Suprapubic skin (tissue), 4 donors: Measurements from ENCODE around the gene CRYBB2. TPM values are rescaled to one million over a fixed set of nuclear protein-coding genes. Genes with fewer than 3 reads are reported as not detected.

ENCODE experiments used
- DNase-seq, 2 donors: peaks; one replicate each; pipeline ENCODE4 v3.0.0-alpha.2; 2019; ENCODE audit warnings: low spot score in 2 of 2
- H3K27ac ChIP-seq: fragments of 200-600 bp; sonication (generic); one replicate; pipeline ENCODE4 v1.5.1; 2019
- H3K27me3 ChIP-seq: fragments of 200-600 bp; sonication (generic); one replicate; pipeline ENCODE4 v1.5.1; 2019
- H3K36me3 ChIP-seq: fragments of 200-600 bp; sonication (generic); one replicate; pipeline ENCODE4 v1.5.1; 2019
- H3K4me1 ChIP-seq: fragments of 200-600 bp; sonication (generic); one replicate; pipeline ENCODE4 v1.5.1; 2019
- H3K4me3 ChIP-seq: fragments of 200-600 bp; sonication (generic); one replicate; pipeline ENCODE4 v1.5.1; 2019; ENCODE audit warnings: mild to moderate bottlenecking
- H3K9me3 ChIP-seq: fragments of 200-600 bp; sonication (generic); one replicate; pipeline ENCODE4 v1.5.1; 2019
- EP300 ChIP-seq: sonication (generic); formaldehyde crosslinking; IDR thresholded peaks from one replicate; pipeline ENCODE4 v1.6.1; 2017; ENCODE audit warnings: antibody characterized with exemption
- POLR2A ChIP-seq, 2 donors: fragments of 450-650 bp; IDR thresholded peaks; one replicate each; pipeline ENCODE4 v1.6.1; 2017; ENCODE audit warnings: antibody characterized with exemption in 2 of 2, mild to moderate bottlenecking in 2 of 2, moderate library complexity in 2 of 2
- POLR2AphosphoS5 ChIP-seq, 3 donors: sonication (generic); formaldehyde crosslinking; IDR thresholded peaks; one replicate each; pipeline ENCODE4 v1.6.1; 2017; ENCODE audit warnings: antibody characterized with exemption in 3 of 3
- WGBS: methylation state at CpG from one replicate; pipeline ENCODE4 v1.1.5; 2018; 5-methylcytosine and 5-hydroxymethylcytosine counted together
- total RNA-seq, 4 donors: library from RNA; depleted of rRNA; stranded (reverse); fragments of >200 nt; gene quantifications; one replicate each; pipeline ENCODE4 v1.1.0, GENCODE V29; 2016
- TF ChIP-seq, protein P1 (sequence below), 2 donors: fragments of 200-600 bp in 1 of 2; fragments of 450-650 bp in 1 of 2; sonication (generic) in 1 of 2; IDR thresholded peaks; one replicate each; pipeline ENCODE4 v1.5.1; 2016 to 2019; ENCODE audit warnings: antibody characterized with exemption in 2 of 2, mild to moderate bottlenecking in 1 of 2, moderate library complexity in 1 of 2

Gene CRYBB2
- total RNA-seq, 4 donors from 2014 or later = 2.0 TPM; not detected in 3

DNA sequence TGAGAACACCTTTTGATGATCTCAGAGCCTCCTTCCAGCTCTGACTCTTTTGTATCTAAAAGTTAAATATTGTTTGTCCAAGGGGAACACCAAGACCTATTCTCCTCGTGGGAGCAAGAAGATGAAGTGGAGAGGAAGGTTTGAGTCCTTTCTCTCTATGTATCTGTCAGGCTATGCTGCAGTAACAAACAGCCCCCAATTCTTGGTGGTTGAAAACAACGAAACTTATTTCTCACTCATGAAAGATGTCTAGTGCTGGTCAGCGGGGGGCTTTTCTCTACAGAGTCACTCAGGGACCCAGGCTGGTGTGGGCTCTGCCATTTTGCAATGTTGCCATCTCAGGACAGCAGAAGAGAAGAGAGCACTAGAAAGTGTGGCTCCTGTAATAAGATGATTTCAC lies 6.2 kb upstream of the CRYBB2 start:
- Histone ChIP-seq H3K27me3 (no peaks in the 10 kb centered on the region), H3K4me3 (no peak overlapping the region), H3K36me3 (no peaks in the 10 kb centered on the region), H3K4me1 (no peaks in the 10 kb centered on the region), H3K9me3 (no peaks in the 10 kb centered on the region), H3K27ac (no peak overlapping the region)
- WGBS = 86% methylated on average over 3 of the region's 3 CpGs
- TF ChIP-seq, protein P1, sequence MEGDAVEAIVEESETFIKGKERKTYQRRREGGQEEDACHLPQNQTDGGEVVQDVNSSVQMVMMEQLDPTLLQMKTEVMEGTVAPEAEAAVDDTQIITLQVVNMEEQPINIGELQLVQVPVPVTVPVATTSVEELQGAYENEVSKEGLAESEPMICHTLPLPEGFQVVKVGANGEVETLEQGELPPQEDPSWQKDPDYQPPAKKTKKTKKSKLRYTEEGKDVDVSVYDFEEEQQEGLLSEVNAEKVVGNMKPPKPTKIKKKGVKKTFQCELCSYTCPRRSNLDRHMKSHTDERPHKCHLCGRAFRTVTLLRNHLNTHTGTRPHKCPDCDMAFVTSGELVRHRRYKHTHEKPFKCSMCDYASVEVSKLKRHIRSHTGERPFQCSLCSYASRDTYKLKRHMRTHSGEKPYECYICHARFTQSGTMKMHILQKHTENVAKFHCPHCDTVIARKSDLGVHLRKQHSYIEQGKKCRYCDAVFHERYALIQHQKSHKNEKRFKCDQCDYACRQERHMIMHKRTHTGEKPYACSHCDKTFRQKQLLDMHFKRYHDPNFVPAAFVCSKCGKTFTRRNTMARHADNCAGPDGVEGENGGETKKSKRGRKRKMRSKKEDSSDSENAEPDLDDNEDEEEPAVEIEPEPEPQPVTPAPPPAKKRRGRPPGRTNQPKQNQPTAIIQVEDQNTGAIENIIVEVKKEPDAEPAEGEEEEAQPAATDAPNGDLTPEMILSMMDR (IDR thresholded peaks at IDR 0.05) = no peak
- TF ChIP-seq POLR2A (IDR thresholded peaks at IDR 0.05) (no peak), EP300 (no peak), POLR2AphosphoS5 (IDR thresholded peaks at IDR 0.05) (no peak)
- DNase-seq = no peak

DNA sequence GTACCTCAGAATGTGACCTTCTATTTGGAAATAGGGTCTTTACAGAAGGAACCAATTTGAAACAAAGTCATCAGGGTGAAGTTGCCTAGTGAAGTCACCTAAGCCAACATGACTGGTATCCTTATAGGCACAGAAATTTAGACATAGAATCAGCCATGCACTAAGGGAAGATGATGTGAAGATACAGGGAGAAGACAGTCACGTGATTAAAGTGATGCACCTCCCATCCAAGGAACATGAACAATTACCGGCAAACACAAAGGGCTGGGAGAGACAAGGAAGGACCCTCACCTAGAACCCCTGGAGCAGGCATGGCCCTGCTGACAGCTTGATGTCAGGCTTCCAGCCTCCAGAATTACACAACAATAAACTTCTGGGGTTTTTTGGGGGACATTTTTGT lies 3.2 kb upstream of the CRYBB2 start:
- H3K4me3 ChIP-seq = no peak overlapping the region
- TF ChIP-seq, protein P1 (IDR thresholded peaks at IDR 0.05) = no peak
- no peak for TF ChIP-seq EP300
- TF ChIP-seq POLR2AphosphoS5 (IDR thresholded peaks at IDR 0.05) = no peak
- TF ChIP-seq POLR2A (IDR thresholded peaks at IDR 0.05) = no peak
- no peaks in the 10 kb centered on the region for H3K4me1 ChIP-seq
- DNase-seq = no peak
- H3K9me3 ChIP-seq = no peaks in the 10 kb centered on the region
- H3K36me3 ChIP-seq = no peaks in the 10 kb centered on the region
- H3K27ac ChIP-seq = no peak overlapping the region
- peaks cover 7% of the 10 kb centered on the region for H3K27me3 ChIP-seq
- 78% methylated on average over 2 of the region's 2 CpGs for WGBS

DNA sequence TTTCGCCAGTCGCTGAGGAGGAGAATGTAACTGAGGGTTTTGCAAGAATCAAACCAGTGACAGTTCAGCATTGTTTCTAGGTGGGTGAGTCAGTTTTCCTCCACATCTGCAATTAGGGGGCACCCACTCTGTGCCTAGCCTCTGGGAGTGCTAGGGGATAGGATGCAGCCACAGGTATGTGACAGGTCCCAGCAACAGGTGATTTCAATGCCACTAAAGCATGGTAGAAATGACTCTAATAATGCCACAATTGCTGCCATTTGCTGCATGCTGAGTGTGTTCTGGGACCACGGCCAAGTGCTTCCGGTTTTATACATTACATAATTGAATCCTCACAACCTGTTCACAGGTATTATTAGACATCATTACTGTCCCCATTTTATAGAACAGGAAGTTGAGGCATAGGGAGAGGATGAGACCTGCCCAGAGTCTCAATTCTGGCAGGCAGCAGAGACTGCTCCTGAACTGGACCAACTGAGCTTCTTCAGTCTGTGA lies 556 bp downstream of the CRYBB2 start:
- Histone ChIP-seq H3K4me1 (no peaks in the 10 kb centered on the region), H3K4me3 (no peak overlapping the region), H3K36me3 (no peaks in the 10 kb centered on the region), H3K27me3 (peaks cover 11% of the 10 kb centered on the region), H3K27ac (no peak overlapping the region), H3K9me3 (no peaks in the 10 kb centered on the region)
- no peak for DNase-seq
- TF ChIP-seq POLR2A (IDR thresholded peaks at IDR 0.05) (no peak), POLR2AphosphoS5 (IDR thresholded peaks at IDR 0.05) (no peak), EP300 (no peak)
- TF ChIP-seq, protein P1 (IDR thresholded peaks at IDR 0.05) = no peak
- WGBS = 49% methylated on average over 4 of the region's 4 CpGs

DNA sequence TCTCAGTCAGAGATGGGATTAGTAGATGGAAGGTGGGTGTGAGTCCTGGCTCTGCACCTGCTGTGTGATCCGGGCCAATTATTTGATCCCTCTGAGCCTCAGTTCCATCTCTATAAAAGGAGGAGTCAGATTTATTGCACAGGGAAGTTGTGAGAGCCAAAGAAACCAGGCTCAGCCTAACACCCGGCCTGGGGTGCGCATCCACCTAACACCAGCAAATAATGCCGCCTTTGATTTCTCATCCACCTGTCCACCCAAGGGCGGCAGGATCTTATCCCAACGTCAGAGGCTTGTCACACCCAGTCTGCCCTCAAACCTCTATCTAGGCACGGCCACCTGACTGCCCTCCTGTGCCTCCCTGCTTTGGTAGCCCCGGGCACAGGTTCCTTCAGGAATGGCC lies 2.4 kb downstream of the CRYBB2 start:
- Histone ChIP-seq H3K27ac (no peak overlapping the region), H3K36me3 (no peaks in the 10 kb centered on the region), H3K9me3 (no peaks in the 10 kb centered on the region), H3K27me3 (peaks cover 11% of the 10 kb centered on the region), H3K4me3 (no peak overlapping the region), H3K4me1 (no peaks in the 10 kb centered on the region)
- WGBS = 77% methylated on average over 7 of the region's 8 CpGs
- TF ChIP-seq EP300 = no peak
- TF ChIP-seq POLR2A (IDR thresholded peaks at IDR 0.05) = no peak
- TF ChIP-seq, protein P1 (IDR thresholded peaks at IDR 0.05) = no peak
- TF ChIP-seq POLR2AphosphoS5 (IDR thresholded peaks at IDR 0.05) = no peak
- DNase-seq = no peak

DNA sequence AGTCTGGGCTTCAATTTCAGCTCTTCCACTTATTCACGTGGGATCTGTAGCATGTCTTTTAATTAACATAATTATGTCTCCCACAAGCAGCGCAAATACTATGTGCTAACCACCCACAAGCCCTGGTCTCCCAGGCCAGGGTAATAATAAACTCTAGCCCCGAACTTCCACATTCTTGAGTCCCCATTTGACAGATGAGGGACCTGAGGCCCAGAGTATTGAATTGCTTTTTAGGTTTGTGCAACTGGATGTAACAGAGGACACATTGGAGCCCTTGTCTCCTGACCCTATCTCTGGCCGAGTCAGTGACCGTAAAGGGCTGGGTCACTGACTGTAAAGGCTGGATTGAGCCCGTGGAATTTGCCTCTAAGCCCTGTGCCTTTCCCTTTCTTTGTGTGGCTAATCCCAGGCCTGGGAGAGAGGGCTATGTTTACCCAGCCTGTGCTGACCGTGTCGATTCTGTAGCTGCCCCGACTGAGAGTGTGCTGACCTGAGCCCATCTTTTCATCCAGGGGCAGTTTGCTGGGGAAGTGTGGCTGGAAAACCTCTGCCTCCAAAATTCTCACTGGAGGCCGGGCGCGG lies 3.9 kb downstream of the CRYBB2 start:
- no peak for DNase-seq
- Histone ChIP-seq H3K36me3 (no peaks in the 10 kb centered on the region), H3K27me3 (peaks cover 11% of the 10 kb centered on the region), H3K4me3 (no peak overlapping the region), H3K4me1 (no peaks in the 10 kb centered on the region), H3K9me3 (no peaks in the 10 kb centered on the region), H3K27ac (no peak overlapping the region)
- TF ChIP-seq EP300 (no peak), POLR2A (IDR thresholded peaks at IDR 0.05) (no peak), POLR2AphosphoS5 (IDR thresholded peaks at IDR 0.05) (no peak)
- TF ChIP-seq, protein P1 (IDR thresholded peaks at IDR 0.05) = no peak
- 71% methylated on average over 10 of the region's 12 CpGs for WGBS
